ENCODE data around the gene IFT74. TPM values are rescaled to one million over a fixed set of nuclear protein-coding genes. Genes with fewer than 3 reads are reported as not detected.
A peak's percentile ranks its signal among the peaks of the same experiment; 100 is the strongest.

The IFT74 gene
- total RNA-seq, 1 donor from 2014 or later: 11.6 TPM

DNA sequence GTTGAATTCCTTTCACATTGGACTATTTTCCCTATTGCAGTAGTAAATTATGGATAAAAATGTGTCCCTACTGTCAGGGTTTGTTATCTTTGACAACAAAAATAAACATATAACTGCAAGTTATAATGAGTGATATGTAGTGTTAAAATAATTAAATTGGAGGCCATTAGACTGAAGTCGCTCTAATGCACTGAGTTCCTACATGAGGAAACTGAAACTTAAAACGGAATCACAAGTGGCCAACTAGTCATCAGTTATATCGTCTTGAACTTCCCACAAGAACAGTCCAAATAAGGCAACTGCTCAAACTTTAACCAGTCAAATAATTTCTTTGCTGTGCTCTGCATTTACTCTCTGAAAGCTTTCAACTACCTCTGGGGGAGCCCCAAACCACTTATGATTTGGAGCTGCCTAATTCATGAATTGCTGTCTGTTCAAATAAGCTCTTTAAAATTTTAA is 2.1 kb upstream of the IFT74 start:
- H3K27ac ChIP-seq: peak overlapping the region; percentile 67
- H3K9me3 ChIP-seq: no peaks in the 10 kb centered on the region
- DNase-seq: no peak
- H3K36me3 ChIP-seq: no peaks in the 10 kb centered on the region
- no peak overlapping the region for H3K4me3 ChIP-seq
- TF ChIP-seq, protein P1, sequence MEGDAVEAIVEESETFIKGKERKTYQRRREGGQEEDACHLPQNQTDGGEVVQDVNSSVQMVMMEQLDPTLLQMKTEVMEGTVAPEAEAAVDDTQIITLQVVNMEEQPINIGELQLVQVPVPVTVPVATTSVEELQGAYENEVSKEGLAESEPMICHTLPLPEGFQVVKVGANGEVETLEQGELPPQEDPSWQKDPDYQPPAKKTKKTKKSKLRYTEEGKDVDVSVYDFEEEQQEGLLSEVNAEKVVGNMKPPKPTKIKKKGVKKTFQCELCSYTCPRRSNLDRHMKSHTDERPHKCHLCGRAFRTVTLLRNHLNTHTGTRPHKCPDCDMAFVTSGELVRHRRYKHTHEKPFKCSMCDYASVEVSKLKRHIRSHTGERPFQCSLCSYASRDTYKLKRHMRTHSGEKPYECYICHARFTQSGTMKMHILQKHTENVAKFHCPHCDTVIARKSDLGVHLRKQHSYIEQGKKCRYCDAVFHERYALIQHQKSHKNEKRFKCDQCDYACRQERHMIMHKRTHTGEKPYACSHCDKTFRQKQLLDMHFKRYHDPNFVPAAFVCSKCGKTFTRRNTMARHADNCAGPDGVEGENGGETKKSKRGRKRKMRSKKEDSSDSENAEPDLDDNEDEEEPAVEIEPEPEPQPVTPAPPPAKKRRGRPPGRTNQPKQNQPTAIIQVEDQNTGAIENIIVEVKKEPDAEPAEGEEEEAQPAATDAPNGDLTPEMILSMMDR (IDR thresholded peaks at IDR 0.05): no peak
- peaks cover 9% of the 10 kb centered on the region for H3K4me1 ChIP-seq
- no peaks in the 10 kb centered on the region for H3K27me3 ChIP-seq
- ATAC-seq: peak; percentile 11
- intact Hi-C loops (cut with DNase I): no loop called here

DNA sequence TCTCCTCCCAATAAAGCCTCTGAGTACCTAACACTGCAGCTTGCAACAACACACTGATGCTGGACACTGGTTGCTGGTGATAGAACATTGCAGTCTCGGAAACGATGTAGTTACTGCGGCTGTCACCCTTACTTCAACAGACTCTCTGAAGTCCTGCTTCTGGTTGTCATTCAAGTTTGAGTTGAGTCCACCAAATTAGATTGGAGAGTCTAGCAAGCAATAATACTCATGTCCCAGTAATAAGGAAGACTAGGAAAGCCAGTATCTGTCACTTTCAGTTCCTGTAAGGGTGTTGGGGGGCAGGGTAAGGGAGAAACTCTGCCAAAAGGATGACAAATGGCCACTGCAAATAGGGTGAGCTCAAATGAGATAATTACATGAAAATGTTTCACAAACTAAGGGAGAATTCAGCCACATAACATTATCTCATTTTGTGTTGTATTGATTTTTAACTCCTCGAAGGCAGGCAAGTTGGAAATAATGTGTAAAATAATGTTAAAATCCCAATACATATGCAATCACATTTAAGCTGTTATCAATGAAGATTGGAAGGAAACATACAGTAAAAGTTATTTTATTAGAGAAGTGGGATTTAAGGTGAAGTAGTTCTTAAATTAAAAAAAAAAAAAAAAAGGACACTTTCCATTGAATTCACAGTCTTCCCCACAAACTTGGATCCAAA is 849 bp upstream of the IFT74 start:
- TF ChIP-seq, protein P1 (IDR thresholded peaks at IDR 0.05): no peak
- no peak for DNase-seq

GRCh38 chr9:26956860-26957233 is 635 bp downstream of the IFT74 start:
- Histone ChIP-seq H3K36me3 (no peaks in the 10 kb centered on the region), H3K4me3 (peak overlapping the region; percentile 55)
- intact Hi-C loops (cut with DNase I): no loop called here

More for the DNA sequence above, 849 bp upstream of the IFT74 start:
- Histone ChIP-seq H3K9me3 (no peaks in the 10 kb centered on the region), H3K27me3 (no peaks in the 10 kb centered on the region), H3K27ac (peak overlapping the region; percentile 88), H3K4me3 (peak overlapping the region; percentile 55), H3K36me3 (no peaks in the 10 kb centered on the region), H3K4me1 (peaks cover 9% of the 10 kb centered on the region)
- ATAC-seq: peak; percentile 57
- intact Hi-C loops (cut with DNase I): no loop called here

DNA sequence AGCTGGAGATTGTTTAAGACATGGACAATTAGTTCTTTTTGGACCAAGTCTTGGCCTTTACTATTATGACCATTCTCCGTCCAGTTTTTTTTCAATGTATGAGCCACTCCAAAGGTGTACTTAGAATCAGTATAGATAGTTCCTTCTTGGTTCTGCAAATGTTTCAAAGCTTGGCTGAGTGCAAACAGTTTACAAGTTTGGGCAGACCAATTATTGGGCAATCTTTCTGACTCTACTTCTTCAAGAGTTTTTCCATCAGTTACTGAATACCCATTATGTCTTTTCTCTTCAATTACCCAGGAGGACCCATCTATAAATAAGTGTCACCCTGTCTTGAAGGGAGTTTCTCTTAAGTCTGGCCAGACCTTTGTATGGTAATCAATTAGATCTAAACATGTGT is 15.5 kb downstream of the IFT74 start:
- no peaks in the 10 kb centered on the region for H3K9me3 ChIP-seq
- no peak overlapping the region for H3K27ac ChIP-seq
- TF ChIP-seq, protein P1 (IDR thresholded peaks at IDR 0.05): no peak
- no peak for DNase-seq
- no peaks in the 10 kb centered on the region for H3K36me3 ChIP-seq
- no peak for ATAC-seq
- no peak overlapping the region for H3K4me3 ChIP-seq
- H3K27me3 ChIP-seq: no peaks in the 10 kb centered on the region
- no peaks in the 10 kb centered on the region for H3K4me1 ChIP-seq
- intact Hi-C loops (cut with DNase I): no loop called here

More at GRCh38 chr9:26956860-26957233, 635 bp downstream of the IFT74 start:
- DNase-seq (no peak), ATAC-seq (no peak)
- H3K27me3 ChIP-seq: no peaks in the 10 kb centered on the region
- no peaks in the 10 kb centered on the region for H3K9me3 ChIP-seq
- H3K27ac ChIP-seq: peak overlapping the region; percentile 88
- TF ChIP-seq, protein P1 (IDR thresholded peaks at IDR 0.05): no peak
- peaks cover 9% of the 10 kb centered on the region for H3K4me1 ChIP-seq

DNA sequence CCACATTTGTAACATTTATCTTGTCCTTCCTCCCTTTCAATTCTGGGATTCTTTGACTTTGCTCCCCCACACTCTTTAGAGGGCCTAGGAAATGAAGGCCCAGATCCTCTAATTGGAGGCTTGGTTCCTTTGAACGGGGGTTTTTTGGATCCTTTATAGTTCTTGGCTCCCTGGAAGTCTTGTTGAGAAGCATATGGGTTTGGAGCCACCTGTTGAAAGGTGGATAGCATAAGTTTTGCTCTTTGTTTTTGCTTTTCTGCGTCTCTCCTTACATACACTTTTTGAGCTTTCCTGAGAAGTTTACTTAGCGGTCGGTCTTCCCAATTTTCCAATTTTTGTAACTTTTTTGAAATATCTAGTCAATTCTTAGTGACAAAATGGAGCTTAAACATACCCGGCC is 17.8 kb downstream of the IFT74 start:
- H3K27ac ChIP-seq: no peak overlapping the region
- H3K4me3 ChIP-seq: no peak overlapping the region
- intact Hi-C loops (cut with DNase I): no loop called here
- no peaks in the 10 kb centered on the region for H3K4me1 ChIP-seq
- DNase-seq: no peak
- H3K27me3 ChIP-seq: no peaks in the 10 kb centered on the region
- TF ChIP-seq, protein P1 (IDR thresholded peaks at IDR 0.05): no peak
- ATAC-seq: no peak
- no peaks in the 10 kb centered on the region for H3K36me3 ChIP-seq
- no peaks in the 10 kb centered on the region for H3K9me3 ChIP-seq
